Mesendoderm (in vitro differentiated cells): ENCODE results near the gene AKNA.

ENCODE experiments used
- DNase-seq: peaks from one replicate; pipeline ENCODE4 v3.0.0; 2013
- H2AK5ac ChIP-seq: 2 replicates; pipeline ENCODE4 v1.6.1; 2013; ENCODE audit warnings: low read length, inconsistent platforms
- H2BK120ac ChIP-seq: 2 replicates; pipeline ENCODE4 v1.6.1; 2013; ENCODE audit warnings: low read depth, mild to moderate bottlenecking, low read length, moderate library complexity, mixed read lengths
- H2BK15ac ChIP-seq: replicated peaks from 2 replicates; pipeline ENCODE4 v1.6.1; 2013; ENCODE audit warnings: low read depth, mild to moderate bottlenecking, moderate library complexity
- H2BK5ac ChIP-seq: 2 replicates; pipeline ENCODE4 v1.6.1; 2013; ENCODE audit warnings: low read length, inconsistent platforms
- H3K18ac ChIP-seq: 2 replicates; pipeline ENCODE4 v1.6.1; 2013; ENCODE audit warnings: mild to moderate bottlenecking, low read length, mixed read lengths
- H3K23ac ChIP-seq: one replicate; pipeline ENCODE4 v1.6.1; 2013; ENCODE audit warnings: low read length
- H3K27ac ChIP-seq: 2 replicates; pipeline ENCODE4 v1.5.1; 2013; ENCODE audit warnings: low read depth, mild to moderate bottlenecking, inconsistent platforms, low read length, moderate library complexity
- H3K27me3 ChIP-seq: 2 replicates; pipeline ENCODE4 v1.6.1; 2013; ENCODE audit warnings: low read length, control low read depth, mild to moderate bottlenecking, inconsistent platforms; ENCODE audit not compliant: insufficient read depth, poor library complexity
- H3K36me3 ChIP-seq: 2 replicates; pipeline ENCODE4 v1.6.1; 2013; ENCODE audit warnings: low read length, inconsistent platforms; ENCODE audit not compliant: control insufficient read depth, insufficient read depth
- H3K4ac ChIP-seq: one replicate; pipeline ENCODE4 v1.6.1; 2013; ENCODE audit warnings: low read depth, mild to moderate bottlenecking, low read length, moderate library complexity
- H3K4me1 ChIP-seq: 2 replicates; pipeline ENCODE4 v1.6.1; 2013; ENCODE audit warnings: low read depth, low read length, inconsistent platforms; ENCODE audit not compliant: control insufficient read depth
- H3K4me2 ChIP-seq: 2 replicates; pipeline ENCODE4 v1.6.1; 2013; ENCODE audit warnings: low read length
- H3K4me3 ChIP-seq: 2 replicates; pipeline ENCODE4 v1.5.1; 2013; ENCODE audit warnings: mild to moderate bottlenecking, low read length
- H3K56ac ChIP-seq: one replicate; pipeline ENCODE4 v1.6.1; 2013; ENCODE audit warnings: low read length
- H3K79me1 ChIP-seq: 2 replicates; pipeline ENCODE4 v1.6.1; 2013; ENCODE audit warnings: low read length, inconsistent platforms
- H3K79me2 ChIP-seq: 2 replicates; pipeline ENCODE4 v1.6.1; 2013; ENCODE audit warnings: mild to moderate bottlenecking, low read length; ENCODE audit not compliant: control insufficient read depth, insufficient read depth
- H3K9ac ChIP-seq: 2 replicates; pipeline ENCODE4 v1.6.1; 2013; ENCODE audit warnings: low read length, inconsistent platforms
- H4K5ac ChIP-seq: one replicate; pipeline ENCODE4 v1.6.1; 2013; ENCODE audit warnings: low read length
- H4K8ac ChIP-seq: one replicate; pipeline ENCODE4 v1.6.1; 2013; ENCODE audit warnings: low read depth, mild to moderate bottlenecking, control low read depth, low read length, moderate library complexity
- WGBS: extraction: QIAGEN DNeasy Blood & Tissue Kit; methylation state at CpG from one replicate; pipeline ENCODE4 v1.1.7; 2013; ENCODE audit warnings: low lambda C conversion rate, missing lambda C conversion rate; ENCODE audit not compliant: insufficient coverage; ENCODE audit errors: extremely low coverage; 5-methylcytosine and 5-hydroxymethylcytosine counted together

The AKNA gene

DNA sequence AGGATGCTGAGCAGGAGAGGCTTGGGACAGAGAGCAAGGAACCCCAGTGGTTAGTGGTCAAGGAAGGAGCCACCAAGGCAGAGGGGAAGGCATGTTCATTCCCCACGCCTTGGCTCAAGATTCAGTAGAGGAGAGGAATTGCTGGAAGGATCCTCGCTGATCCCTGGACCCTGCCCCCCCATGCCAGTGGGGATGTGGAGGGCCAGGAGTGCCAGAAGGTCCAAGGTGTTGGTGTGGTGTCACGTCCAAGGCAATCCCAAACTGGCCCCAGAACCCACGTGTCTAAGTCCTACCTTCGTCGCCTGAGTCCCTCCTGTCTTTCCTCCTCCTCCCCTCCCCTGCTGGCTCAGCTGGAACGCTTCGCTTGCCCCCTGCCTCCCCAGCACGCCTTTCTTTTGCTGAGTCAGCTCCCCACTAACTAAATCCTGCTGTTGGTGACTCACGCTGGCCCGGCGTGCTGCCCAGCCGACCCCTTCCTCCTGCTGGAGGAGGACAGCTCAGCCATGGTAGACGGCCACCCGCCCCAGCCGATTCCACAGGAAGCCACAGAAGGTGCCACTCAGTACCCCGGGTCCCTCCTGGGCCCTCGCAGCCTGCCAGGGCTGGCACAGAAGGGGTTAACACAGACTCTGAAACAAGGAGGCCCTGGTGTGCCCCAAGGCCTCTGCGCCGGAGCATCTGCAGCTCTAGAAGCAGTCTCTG lies 102.5 kb downstream of the AKNA start:
- Histone ChIP-seq H2BK5ac (no peak overlapping the region), H3K56ac (no peak overlapping the region), H3K27ac (no peak overlapping the region), H3K4me1 (no peaks in the 10 kb centered on the region), H3K4ac (no peak overlapping the region), H3K27me3 (no peaks in the 10 kb centered on the region), H3K4me3 (no peak overlapping the region), H3K18ac (no peak overlapping the region), H3K9ac (no peak overlapping the region), H3K4me2 (no peak overlapping the region), H3K79me2 (no peaks in the 10 kb centered on the region), H4K8ac (no peak overlapping the region), H2AK5ac (no peak overlapping the region), H2BK120ac (no peak overlapping the region), H3K23ac (no peak overlapping the region), H2BK15ac (no peak overlapping the region), H3K36me3 (peaks cover 2% of the 10 kb centered on the region), H3K79me1 (no peaks in the 10 kb centered on the region), H4K5ac (no peak overlapping the region)
- no CpG with 5 or more reads among the region's 20 CpGs for WGBS
- peak; percentile 59 for DNase-seq

DNA sequence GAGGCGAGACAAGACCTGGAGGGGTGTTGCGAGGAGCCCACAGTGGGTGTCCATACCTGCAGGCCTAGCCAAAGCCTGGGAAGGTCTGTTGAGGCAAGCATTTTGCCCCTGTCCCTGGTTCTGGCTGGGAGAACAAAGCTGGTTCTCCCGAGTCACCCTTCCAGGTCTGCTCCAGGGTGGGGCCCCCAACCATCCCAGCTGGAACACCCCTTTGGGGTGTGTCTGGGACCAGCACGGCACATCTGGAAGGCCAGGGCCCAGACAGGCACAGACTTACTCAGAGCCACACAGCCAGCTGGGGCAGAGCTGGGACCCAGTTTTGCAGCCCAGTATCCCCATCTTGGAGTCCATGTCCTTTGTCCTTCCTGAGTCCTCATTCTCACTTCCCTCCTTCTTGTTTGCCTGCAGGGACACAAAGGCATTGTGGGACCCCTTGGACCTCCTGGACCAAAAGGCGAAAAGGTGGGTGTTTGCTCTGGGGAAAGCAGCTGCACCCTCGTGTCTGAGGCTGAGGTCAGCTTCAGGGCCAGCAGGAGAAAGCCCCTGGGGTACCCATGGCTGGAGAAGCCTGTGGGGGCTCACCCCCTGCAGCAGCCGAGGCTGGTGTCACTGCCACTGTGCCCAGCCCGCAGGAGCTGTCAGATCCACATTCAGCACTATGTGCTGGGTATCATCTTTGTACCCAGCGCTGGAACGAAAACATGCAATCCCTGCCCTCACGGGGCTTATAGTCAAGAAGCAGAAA lies 103.3 kb downstream of the AKNA start:
- no peak overlapping the region for H3K56ac ChIP-seq
- H3K79me2 ChIP-seq = no peaks in the 10 kb centered on the region
- H3K36me3 ChIP-seq = peaks cover 2% of the 10 kb centered on the region
- H3K27ac ChIP-seq = no peak overlapping the region
- no peak overlapping the region for H3K9ac ChIP-seq
- WGBS = no CpG with 5 or more reads among the region's 11 CpGs
- no peaks in the 10 kb centered on the region for H3K79me1 ChIP-seq
- no peak overlapping the region for H2BK120ac ChIP-seq
- no peak overlapping the region for H3K4me3 ChIP-seq
- H3K27me3 ChIP-seq = no peaks in the 10 kb centered on the region
- H3K4ac ChIP-seq = no peak overlapping the region
- H2BK15ac ChIP-seq = no peak overlapping the region
- no peak for DNase-seq
- H2AK5ac ChIP-seq = no peak overlapping the region
- no peak overlapping the region for H4K8ac ChIP-seq
- H3K18ac ChIP-seq = no peak overlapping the region
- H2BK5ac ChIP-seq = no peak overlapping the region
- H4K5ac ChIP-seq = no peak overlapping the region
- H3K23ac ChIP-seq = no peak overlapping the region
- no peak overlapping the region for H3K4me2 ChIP-seq
- H3K4me1 ChIP-seq = no peaks in the 10 kb centered on the region
